ENCODE results near the gene SLC16A8.

Gene SLC16A8

DNA sequence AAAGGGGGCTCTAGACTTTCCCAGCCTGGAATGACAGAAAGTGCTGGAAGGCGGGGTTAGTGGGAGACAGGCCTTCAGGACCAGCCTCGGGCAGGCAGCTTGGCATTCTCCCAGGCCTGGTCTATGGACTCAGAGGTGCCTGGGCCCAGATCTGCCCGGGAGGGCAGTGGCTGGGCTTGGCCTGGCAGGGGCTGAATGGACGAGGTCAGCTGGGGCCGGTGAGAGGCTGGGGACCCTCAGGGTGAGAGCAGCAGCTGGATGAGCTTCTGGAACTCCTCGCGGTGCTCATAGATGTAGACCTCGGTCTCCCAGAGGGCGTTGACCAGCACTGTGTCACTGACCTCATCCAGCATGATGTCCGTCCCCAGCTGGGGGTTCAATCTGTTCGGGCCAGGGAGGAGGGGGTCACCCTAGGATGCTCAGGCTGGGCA lies 28.0 kb upstream of the SLC16A8 start:
- no peak for DNase-seq

DNA sequence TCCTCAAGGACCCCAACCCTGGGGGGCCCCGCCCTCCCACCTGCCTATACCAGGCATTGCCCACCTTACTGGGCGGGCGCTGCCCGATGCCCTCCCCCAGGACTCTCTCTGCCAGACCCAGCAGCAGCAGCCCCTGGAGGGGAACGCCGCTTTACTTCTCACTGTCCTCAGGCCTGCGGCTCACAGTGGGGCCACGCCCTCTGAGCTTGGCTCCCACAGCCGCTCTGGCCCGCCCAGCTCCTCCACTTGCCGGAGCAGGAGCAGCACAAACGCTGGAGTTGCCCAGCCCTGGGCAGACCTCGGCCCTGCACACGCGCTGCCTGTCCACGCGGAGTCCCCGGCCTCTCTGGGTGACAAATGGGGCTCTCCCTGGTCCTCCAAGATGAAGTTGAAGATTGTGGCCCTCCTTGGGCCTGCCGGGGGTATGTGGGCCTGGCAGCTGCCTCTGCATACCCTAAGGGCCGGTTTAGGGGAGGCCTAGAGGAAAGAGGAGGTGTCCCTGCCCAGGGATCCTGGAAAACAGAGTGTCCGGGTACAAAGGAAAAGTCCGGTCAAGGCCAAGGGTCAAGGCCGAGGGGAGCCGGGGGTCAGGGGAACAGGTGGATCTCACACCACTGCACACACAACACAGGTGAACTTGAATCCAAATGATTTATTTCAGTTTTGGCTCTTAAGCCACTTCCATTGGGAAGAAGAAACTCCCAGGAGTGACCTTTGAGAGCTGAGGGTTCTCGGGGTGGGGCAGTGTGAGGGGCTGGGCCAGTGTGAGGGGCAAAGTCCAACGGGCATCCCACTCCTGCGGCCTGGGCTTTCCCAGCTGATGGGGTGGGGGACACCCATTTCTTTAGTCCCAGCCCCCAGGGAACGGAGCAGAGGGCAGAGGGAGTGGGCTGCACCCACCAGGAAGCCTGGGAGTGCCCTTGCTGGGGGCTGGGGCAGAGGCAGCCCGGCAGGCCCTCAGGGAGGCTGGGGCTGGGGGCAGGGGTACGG lies 27.2 kb upstream of the SLC16A8 start:
- no peak for DNase-seq

DNA sequence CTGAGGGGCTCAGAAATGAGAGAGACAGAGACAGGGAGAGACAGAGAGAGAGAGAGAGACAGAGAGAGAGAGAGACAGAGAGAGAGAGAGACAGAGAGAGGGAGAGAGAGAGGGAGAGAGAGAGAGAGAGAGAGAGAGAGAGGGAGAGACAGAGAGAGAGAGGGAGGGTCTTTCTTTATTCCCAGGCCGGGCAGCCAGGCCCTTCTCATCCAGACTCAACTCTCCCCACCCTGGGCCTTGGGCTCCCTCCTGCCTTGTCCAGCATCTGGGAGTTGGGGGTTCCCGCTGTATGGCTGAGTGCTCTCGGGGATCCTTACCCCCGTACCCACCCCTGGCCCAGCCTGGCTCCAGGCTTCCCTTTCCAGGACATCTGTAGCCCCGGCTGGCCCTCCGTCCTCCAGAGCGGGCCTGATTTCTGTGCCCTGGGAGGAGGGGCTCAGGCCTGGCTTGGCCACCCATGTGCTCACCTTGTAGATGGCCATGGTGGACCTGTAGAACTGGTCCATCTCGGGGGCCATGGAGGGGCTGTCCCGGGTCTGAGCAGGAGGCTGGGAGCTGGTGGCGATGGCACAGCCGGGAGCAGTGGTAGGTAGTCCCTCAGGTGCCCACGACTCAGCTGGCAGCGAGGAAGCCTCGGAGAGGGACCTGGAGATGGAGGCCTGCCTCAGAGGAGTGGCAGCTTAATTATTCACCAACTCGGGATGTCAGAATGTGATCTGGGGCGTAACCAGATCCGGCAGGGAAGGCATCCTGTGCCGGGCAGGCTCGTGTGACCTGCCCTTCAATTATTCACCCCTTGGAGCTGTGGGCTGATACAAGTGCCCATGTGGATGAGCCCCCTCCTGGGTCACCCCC lies 26.3 kb upstream of the SLC16A8 start, which contains the start of gene BAIAP2L2:
Gene BAIAP2L2 (minus strand): TSS at position 677 of the 855 bp plus-strand sequence. CDS start 159 bp downstream, at position 518.
- DNase-seq = no peak

DNA sequence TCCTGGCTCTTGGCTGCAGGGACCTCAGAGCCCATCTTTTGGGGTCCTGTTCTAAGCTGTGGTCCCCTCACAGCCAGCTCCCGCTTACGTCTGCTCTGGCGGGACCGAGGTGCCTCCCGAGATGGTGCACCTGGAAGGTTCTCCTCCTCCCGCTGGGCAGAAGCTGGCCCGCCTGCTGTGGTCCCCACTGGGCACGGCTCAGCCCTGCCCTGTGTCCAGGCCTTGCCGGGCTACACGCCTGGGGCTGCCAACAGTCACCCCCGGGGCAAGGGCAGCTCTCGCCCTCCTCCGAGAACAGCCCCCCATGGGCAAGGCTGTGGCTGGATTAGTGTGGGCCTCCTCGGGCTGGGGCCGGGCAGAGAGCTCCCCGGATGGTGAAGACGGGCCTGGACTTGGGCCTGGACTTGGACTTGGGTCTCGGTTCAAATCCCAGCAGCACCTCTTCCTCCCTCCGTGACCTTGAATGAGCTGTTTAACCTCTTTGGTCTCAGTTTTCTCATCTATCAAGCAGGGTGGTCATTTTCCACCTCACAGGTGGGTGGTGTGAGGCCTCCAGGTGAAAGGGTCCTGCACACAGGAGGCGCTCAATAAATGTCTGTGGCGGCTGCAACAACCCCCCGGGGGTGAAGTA lies 25.5 kb upstream of the SLC16A8 start:
- no peak for DNase-seq

DNA sequence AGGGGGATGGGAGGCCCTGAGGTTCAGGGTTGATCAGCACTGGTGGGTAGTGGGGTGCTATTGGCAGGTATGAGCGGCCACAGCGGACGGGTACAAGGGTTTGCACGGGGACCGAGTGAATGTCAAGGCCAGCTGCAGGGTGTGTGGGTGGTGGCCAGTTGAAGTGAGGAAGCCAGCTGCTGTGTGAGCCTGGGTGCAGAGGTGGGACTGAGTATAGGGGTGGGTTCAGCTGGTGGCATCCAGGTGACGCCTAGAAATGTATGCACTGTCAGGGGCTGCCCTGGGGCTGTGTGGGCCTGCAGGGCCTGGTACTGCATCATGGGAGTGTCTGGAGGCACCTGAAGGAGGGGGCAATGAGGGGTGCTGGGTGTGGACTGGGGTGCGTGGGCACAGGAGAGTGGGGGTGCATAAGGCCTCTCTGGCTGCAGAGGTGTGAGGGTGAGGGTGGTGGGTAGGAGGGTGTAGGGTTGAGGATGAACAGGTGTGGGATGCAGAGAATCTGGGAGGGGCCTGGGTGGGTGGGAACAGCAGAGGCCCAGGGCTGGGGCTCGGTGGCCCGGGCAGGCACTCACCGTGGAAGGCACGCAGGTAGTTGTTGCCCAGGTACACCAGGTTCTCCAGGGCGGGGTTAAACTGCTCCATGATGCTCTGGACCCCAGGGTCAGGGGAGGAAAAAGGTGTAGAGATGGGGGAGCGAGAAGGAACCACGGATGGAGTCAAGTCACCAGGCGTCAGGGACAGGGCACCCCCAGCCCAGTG lies 24.8 kb upstream of the SLC16A8 start:
- no peak for DNase-seq

DNA sequence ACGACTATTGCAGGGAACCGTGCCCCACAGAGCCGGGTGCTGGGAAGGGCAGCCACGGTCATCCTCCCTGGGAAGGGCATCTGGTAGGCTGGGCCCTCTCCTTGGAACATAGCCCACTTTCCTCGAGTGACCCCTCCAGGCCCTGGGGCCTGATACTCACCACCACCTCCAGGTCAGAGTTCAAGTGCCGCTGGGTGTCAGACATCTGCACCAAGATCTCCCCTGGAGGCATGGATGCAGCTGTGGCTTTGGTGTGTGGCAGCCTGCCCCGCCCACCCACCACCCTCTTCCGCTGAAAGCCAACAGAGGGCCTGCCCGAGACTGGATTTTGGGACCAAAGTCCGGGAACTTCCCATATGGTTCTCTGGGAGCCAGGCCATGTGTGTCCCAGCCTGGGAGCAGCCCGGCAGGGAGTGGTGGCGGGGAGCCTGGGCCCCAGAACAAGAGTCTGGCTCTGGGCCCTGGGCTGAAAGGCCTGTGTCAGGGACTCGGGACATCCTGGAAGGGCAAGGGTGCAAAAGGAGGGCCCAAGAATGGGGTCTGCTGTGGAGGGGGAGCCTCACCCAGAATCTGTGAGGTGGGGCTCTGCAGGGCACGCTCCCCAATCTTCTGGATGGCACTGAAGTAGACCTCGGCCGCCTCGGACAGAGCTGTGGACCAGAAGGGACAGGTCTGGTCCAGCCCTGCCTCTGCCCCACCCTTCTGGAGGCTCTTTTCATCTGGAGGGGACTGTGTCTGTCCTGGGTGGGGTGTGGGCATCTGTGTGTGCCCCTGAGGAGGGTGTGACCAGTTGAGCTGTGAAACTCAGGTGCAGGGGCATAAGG lies 23.9 kb upstream of the SLC16A8 start:
- DNase-seq = no peak

DNA sequence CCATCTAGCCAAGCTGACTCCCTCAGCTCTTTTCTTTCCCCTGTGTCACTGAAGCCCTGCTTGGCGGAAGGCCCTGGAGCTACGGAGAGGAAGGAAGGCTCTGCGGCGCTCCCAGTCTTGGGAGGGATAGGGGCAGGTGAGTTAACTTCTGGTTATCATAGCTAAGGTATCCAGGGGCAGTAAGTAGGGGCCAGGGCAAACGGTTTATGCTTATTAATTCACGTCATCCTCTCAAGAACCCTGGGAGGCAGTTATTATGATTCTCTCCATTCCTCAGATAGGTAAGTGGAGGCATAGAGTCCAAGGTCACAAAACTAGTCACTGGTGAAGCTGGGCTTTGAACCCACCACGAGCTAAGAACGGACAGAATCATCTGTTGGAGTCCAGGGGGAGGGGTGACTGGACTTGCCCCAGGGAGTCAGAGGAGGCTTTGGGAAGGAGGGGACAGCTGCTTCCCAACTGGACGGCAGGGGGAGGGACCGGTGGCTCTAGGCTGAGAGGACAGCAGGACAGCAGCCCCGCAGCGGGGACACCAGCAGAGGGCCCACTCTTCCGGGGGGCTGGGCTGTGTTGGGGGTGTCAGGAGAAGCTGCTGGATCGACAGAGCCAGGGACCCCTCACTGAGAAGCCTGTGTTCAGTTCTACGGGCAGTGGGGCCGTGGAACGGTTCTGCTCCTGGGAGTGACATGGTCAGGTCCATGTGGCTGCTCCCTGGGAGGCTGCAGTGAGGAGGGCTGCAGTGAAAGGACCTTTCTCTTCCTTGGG lies 23.0 kb upstream of the SLC16A8 start:
- DNase-seq = no peak

DNA sequence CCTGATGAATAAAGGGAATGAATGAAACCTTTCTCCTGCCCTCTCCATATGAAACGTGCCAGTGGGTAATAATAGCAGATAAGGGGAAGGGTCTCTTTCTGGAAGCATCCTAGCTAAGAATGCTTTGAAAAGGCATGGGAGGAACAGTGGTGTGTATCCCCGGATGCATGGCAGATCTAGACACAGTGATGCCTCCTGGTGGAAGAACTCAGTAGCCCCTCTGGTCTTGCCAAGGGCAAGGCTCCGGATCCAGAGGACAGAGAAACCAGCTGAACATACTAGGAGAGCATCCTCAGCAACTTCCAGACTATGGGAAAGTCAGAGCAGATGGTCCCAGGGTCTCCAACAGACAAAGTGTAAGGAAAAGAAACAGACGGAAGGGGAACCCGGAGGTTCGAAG lies 20.1 kb upstream of the SLC16A8 start:
- DNase-seq = no peak

DNA sequence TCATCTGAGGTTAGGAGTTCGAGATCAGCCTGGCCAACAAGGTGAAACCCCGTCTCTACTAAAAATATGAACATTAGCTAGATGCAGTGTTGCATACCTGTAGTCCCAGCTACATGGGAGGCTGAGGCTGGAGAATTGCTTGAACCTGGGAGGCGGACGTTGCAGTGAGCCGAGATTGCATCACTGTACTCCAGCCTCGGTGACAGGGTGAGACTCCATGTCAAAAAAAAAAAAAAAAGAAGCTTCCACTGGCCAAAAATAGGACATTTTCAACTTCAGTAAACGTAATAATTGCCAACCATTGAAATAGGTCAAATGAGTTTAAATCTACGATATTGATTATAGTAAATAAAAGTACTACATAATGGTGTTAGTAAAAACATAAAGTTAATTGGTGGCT lies 19.7 kb upstream of the SLC16A8 start:
- DNase-seq = no peak

DNA sequence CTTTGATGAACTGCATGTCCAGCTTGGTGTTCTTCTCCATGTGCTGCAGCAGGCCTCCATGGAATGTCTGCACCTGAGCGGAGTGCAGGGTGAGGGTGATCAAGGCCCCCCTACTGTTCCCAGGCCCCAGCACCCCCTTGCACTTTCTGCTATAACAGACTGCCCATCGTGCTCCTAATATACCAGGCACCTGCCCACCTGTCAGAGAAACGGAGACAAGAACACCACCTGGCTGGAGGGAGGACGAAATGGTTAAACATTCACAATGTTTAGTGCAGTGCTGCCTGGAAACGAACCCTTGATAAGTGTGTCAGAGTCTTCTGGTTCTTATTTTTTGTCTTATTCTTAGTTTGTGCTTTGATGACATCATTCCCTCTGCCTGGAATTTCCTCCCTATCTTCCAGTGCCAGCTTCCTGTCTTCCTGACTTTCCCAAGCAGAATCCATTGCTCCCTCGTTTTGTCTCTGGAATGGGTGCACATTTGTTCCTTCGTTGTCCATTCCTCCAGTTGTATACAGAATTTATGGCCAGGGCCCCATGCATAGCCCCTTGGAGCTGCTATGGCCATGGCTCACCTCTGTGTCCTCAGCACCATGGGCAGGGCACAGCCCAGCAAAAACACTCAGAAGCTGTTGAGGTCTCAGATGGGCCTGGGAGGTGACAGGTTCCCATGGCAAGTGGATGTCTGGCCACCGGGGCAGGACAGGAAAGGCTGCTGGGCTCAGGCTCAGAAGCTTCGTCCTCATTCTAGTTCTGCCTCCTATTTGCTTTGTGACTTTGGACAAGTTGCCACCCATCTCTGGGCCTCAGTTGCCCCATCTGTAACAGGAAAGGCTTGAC lies 14.6 kb upstream of the SLC16A8 start:
- DNase-seq = no peak

DNA sequence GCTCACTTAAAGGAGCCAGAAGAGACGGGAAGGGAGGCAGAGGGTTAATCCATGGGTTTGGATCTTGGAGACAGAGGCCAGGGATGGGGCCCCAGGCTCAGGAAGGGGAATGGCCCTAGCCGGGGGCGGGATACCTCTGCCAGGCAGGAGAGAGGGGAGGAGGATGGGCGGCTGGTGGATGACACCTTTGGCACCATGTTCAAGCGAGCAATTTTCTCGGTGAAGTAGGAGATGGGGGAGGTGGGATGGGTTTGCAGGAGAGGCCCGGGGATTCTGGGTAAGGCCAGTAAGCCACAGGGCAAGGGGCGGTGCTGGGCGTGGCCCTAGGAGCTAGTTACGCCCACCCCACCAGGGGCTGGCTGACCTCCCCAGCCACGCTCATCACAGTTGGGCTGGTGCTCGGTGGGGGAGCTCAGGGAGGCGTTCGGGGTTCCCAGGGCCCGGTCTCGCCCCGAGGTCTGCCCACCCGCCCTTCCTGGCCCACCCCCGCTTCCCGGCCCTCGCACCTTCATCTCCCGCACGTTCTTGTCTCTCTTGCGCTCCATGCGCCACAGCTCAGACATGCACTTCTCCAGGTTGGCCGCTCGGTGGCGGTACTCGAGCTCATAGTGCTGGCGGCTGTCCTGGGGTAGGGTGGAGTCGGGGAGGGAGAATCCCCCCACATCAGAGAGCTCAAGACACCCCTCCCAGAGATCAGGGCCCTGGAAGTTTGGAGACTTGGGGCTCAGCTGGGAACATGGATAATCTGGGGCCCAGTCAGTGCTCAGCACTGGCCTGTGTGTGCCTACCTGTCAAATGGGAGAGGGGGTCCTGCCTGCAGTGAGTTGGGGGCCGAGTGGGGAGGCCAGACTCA lies 13.8 kb upstream of the SLC16A8 start:
- no peak for DNase-seq

DNA sequence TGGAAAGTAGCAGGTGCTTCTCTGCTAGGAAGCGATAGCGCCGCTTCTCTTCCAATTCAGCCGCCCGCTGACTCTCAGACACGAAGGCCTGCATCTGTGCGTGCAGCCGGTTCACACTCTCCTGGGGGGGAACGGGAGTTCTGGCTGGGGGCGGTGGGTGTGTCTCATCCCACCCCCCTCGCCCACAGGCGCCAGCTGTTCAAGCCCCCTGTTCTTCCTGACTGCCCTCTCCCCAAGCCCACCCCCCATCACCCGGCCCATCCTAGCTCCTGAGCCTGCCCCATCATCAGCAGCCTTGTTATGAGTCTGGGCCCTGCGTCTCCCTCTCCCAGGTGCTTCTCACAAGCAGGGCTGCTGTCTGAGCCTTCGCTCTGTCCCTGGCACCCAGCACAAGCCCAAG lies 13.1 kb upstream of the SLC16A8 start:
- DNase-seq = no peak

DNA sequence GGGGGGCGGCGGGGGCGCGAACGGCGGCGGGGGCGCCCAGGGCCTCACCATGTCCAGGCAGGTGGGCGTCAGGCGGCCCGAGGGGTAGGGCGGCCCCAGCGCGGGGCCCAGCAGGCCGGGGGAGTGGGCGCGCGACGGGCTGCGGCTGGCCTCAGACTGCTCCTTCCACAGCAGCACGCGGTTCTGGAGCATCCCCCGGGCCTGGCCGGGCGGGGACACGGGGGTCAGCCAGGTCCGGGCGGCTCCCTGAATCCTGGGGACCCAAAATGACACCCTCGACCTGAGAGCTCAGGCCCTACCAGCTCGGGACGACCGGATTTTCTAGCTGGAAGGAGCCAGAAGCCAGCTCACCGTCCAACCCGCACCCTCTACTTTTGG lies 5.5 kb upstream of the SLC16A8 start:
- DNase-seq = no peak

DNA sequence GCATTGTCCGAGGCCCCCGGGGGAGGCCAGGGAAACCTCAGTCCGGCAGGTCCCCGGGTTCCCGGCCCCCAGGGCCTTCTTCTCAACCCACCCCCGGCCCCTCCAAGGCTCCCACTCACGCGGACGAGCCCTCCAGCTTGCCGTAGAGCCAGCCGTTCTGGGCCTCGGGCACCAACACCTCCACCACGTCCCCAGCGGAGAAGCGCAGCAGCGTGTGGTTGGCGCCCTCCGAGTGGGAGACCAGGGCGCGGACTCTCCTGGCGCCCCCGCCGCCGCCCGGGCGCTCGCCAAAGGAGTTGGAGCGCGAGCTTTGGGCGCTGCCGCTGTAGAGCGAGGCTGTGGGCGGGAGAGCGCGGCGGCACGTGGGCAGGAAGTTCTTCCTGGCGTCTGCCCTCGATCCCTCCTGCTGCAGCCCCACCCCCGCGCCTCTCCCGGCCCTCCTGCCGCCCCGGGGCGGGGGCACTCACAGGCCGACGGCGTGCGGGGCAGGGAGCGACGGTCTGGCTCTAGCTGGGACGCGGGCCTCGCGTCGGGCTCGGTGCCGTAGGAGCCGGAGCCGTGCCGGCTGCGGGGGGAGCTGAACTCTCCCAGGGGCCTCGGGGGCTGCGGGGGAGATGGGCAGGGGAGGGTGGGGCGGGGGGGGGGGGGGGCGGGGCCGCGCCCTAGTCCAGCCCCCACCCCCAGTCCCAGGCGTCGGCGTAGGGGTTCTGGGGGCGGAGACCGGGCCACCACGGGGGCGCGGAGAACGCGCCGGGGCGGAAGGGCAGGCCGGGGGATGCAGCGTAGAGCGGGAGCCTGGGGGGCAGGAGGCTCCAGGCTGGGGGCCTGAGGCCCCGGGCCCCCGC lies 4.9 kb upstream of the SLC16A8 start:
- DNase-seq = no peak

DNA sequence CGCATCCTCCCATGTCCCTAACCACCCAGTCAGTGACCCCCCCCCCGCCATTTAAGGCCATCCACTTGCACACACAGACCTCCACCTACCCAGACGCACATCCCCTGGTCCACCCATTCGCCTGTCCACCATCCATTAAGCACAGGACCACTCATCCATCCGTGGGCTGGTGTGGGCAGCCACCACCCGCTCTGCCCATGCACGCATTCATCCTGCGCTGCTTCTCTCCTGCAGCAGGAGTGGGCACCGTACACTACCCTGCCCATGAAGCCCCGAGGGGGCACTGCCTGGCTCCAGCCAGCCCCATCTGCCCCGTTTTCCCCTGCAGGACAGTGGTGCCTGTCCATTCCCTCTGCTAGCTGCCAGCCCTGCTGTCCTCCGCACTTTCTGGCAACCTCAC lies 3.9 kb upstream of the SLC16A8 start:
- no peak for DNase-seq

DNA sequence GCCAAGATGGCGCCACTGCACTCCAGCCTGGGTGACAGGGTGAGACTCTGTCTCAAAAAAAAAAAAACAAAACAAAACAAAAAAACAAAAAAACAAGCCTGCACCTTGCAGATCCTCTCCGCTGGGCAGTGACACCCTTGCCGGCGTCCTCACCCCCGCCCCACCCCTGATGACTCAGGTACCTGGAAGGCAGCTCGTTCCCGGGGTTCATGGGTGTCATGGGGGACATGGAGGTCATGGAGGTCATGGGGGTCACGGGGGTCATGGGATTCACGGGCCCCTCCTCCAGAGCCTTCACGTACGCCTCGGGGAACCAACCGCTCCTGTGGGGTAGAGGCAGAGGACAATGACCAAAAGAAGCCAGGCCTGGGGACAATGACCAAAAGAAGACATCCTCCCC lies 3.0 kb upstream of the SLC16A8 start:
- no peak for DNase-seq

DNA sequence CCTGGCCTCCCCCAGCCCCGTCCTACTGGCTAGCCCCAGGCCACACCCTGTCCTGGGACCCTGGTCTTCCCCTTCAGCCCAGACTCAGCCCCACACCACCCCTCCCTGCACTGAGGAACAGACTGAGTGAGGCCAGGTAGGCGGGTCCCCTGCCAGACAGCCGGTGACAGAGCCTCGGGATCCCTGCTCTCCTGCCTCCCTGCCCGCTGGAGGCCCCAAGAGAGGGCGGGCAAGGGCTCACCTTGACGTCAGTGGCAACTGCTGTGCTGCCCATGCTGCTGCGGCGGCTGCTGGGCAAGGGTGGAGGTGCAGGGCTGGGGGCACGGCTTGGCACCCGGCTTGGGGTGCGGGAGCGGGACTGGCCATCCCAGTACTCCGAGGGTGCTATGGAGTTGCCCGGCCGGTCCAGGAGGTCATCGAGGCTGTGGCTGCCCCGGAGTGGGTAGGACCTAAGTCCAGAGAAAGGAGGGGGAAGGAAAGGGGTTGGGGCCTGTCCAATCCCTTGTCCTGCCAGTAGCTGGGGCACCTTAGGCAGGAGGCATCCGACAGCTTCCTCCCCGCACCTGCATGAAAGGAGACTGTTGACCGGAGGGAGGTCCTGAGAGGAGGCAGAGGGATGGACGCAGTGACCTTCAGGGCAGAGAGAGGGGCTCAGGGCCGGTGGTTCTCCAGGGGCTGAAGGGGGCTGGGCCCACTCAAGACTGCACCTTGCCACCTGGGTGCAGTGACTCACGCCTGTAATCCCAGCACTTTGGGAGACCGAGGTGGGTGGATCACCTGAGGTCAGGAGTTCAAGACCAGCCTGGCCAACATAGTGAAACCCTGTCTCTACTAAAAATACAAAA lies 2.2 kb upstream of the SLC16A8 start:
- no peak for DNase-seq

Measured in NCI-H524 treated with DMSO at 0.1 percent for 48 hours (cell line).